ENCODE data around the gene DTX1.

DNA sequence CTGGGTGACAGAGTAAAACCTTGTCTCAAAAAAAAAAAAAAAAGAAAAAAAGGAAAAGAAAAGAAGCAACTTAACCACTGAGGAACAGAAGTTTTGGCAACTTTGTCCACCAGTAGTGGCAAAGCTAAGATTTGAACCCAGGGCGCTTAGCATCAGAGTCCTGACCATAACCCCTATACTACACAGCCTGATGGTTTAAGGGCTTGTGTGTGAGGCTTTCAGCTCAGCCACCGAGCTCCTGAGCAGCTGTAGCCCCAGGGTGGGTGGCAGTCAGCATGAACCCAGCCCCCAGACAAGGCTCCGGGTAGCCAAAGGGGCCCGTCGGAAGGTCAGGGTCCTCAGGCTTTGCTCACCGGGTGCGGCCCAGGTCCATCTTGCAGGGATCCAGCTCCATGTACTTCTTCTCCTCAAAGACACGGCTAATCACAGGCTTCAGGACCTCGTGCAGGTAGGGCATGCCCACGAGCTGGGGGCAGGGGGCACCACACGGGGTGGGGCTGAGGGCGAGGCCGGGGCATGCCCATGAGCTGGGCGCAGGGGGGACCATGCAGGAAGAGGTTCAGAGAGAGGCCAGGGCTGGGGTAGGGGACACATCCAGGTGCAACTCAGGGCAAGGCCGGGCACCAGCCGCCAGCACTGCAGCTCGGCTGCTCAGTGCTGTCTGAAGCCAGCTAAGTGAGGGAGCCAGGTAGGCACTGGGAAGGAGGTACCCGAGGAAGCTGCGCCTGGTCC, 58.1 kb downstream of the DTX1 start:
- TF ChIP-seq, protein P1, sequence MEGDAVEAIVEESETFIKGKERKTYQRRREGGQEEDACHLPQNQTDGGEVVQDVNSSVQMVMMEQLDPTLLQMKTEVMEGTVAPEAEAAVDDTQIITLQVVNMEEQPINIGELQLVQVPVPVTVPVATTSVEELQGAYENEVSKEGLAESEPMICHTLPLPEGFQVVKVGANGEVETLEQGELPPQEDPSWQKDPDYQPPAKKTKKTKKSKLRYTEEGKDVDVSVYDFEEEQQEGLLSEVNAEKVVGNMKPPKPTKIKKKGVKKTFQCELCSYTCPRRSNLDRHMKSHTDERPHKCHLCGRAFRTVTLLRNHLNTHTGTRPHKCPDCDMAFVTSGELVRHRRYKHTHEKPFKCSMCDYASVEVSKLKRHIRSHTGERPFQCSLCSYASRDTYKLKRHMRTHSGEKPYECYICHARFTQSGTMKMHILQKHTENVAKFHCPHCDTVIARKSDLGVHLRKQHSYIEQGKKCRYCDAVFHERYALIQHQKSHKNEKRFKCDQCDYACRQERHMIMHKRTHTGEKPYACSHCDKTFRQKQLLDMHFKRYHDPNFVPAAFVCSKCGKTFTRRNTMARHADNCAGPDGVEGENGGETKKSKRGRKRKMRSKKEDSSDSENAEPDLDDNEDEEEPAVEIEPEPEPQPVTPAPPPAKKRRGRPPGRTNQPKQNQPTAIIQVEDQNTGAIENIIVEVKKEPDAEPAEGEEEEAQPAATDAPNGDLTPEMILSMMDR (IDR thresholded peaks at IDR 0.05; ENCODE audit: insufficient read depth, low read depth, low read length) = no peak
- no peak for TF ChIP-seq EZH2 (IDR thresholded peaks at IDR 0.05; ENCODE audit: insufficient read depth, low read length)
